OCI-LY3 (cell line): Measurements from ENCODE around the gene FANCE.

Source experiments
- H2AFZ ChIP-seq: fragments of 200-600, 300-600 bp; shearing (Covaris generic); 2 replicates; pipeline ENCODE4 v1.6.0; 2014; ENCODE audit warnings: antibody characterized with exemption, low read depth, low read length
- H3K27ac ChIP-seq: fragments of 200-600, 300-600 bp; sonication (generic); 2 replicates; pipeline ENCODE4 v1.5.1; 2014; ENCODE audit warnings: mild to moderate bottlenecking, low read length, moderate library complexity, mixed read lengths
- H3K27me3 ChIP-seq: fragments of 200-600, 300-600 bp; sonication (generic); 2 replicates; pipeline ENCODE4 v1.6.1; 2014; ENCODE audit warnings: low read depth, low read length, mixed read lengths
- H3K36me3 ChIP-seq: fragments of 200-600, 300-600 bp; sonication (generic); replicated peaks from 2 replicates; pipeline ENCODE3; 2014; ENCODE audit warnings: low read depth, low read length, mixed read lengths
- H3K4me1 ChIP-seq: fragments of 300-600, 200-600 bp; sonication (generic); 2 replicates; pipeline ENCODE4 v1.6.1; 2014; ENCODE audit warnings: low read length, mixed read lengths
- H3K4me2 ChIP-seq: fragments of 200-600, 300-600 bp; sonication (generic); 2 replicates; pipeline ENCODE4 v1.6.1; 2014; ENCODE audit warnings: low read length, mixed read lengths
- H3K4me3 ChIP-seq: fragments of 300-600, 200-600 bp; sonication (generic); 2 replicates; pipeline ENCODE4 v1.5.1; 2014; ENCODE audit warnings: antibody characterized with exemption, mild to moderate bottlenecking, low read length, moderate library complexity
- H3K79me2 ChIP-seq: fragments of 300-600, 200-600 bp; shearing (Covaris generic); 2 replicates; pipeline ENCODE4 v1.6.1; 2014; ENCODE audit warnings: mild to moderate bottlenecking, low read length, mixed read lengths
- H3K9ac ChIP-seq: fragments of 300-600, 200-600 bp; shearing (Covaris generic); 2 replicates; pipeline ENCODE4 v1.6.0; 2014; ENCODE audit warnings: mild to moderate bottlenecking, low read length, moderate library complexity
- H3K9me3 ChIP-seq: fragments of 200-600, 300-600 bp; shearing (Covaris generic); 2 replicates; pipeline ENCODE4 v1.6.1; 2014; ENCODE audit warnings: low read length, mixed read lengths; ENCODE audit not compliant: insufficient read depth
- H4K20me1 ChIP-seq: fragments of 200-600, 300-600 bp; sonication (generic); 2 replicates; pipeline ENCODE4 v1.6.1; 2016; ENCODE audit warnings: low read length, mixed read lengths; ENCODE audit not compliant: insufficient read depth
- CTCF ChIP-seq: fragments of 200-600, 300-600 bp; sonication (generic); IDR thresholded peaks from 2 replicates; pipeline ENCODE4 v1.5.1; 2014; ENCODE audit warnings: antibody characterized with exemption, low read length, low read depth
- EZH2phosphoT487 ChIP-seq: fragments of 200-600 bp; shearing (Covaris generic); IDR thresholded peaks from 2 replicates; pipeline ENCODE4 v1.6.1; 2018; ENCODE audit warnings: antibody characterized with exemption, mixed run types, low read depth

The FANCE gene

GRCh38 chr6:35486005-35486925 lies 34.1 kb downstream of the FANCE start:
- H3K9ac ChIP-seq, result no peak overlapping the region
- H3K9me3 ChIP-seq, result no peaks in the 10 kb centered on the region
- H3K79me2 ChIP-seq, result no peaks in the 10 kb centered on the region
- H3K4me1 ChIP-seq, result peaks cover 13% of the 10 kb centered on the region
- TF ChIP-seq EZH2phosphoT487 (no peak), CTCF (no peak)
- no peak overlapping the region for H2AFZ ChIP-seq
- no peak overlapping the region for H3K4me2 ChIP-seq
- no peaks in the 10 kb centered on the region for H4K20me1 ChIP-seq
- H3K4me3 ChIP-seq, result no peak overlapping the region
- no peaks in the 10 kb centered on the region for H3K36me3 ChIP-seq
- H3K27me3 ChIP-seq, result peaks cover 6% of the 10 kb centered on the region; the same call in 1 of the 2 replicates
- no peak overlapping the region for H3K27ac ChIP-seq

GRCh38 chr6:35487658-35488516 lies 35.7 kb downstream of the FANCE start:
- TF ChIP-seq EZH2phosphoT487 (no peak), CTCF (no peak)
- peaks cover 12% of the 10 kb centered on the region; the same call in 1 of the 2 replicates for H3K27me3 ChIP-seq
- H2AFZ ChIP-seq, result no peak overlapping the region
- H3K9ac ChIP-seq, result no peak overlapping the region
- H4K20me1 ChIP-seq, result no peaks in the 10 kb centered on the region
- no peaks in the 10 kb centered on the region for H3K79me2 ChIP-seq
- no peaks in the 10 kb centered on the region for H3K9me3 ChIP-seq
- H3K27ac ChIP-seq, result no peak overlapping the region
- H3K4me1 ChIP-seq, result peaks cover 13% of the 10 kb centered on the region
- H3K36me3 ChIP-seq, result no peaks in the 10 kb centered on the region
- H3K4me3 ChIP-seq, result no peak overlapping the region
- no peak overlapping the region for H3K4me2 ChIP-seq

GRCh38 chr6:35488517-35488862 lies 36.4 kb downstream of the FANCE start:
- no peak for TF ChIP-seq EZH2phosphoT487
- TF ChIP-seq CTCF, result no peak
- peaks cover 13% of the 10 kb centered on the region for H3K4me1 ChIP-seq
- peaks cover 16% of the 10 kb centered on the region; the same call in 1 of the 2 replicates for H3K27me3 ChIP-seq
- H3K4me3 ChIP-seq, result no peak overlapping the region
- H2AFZ ChIP-seq, result no peak overlapping the region
- no peaks in the 10 kb centered on the region for H3K9me3 ChIP-seq
- no peak overlapping the region for H3K27ac ChIP-seq
- H3K4me2 ChIP-seq, result no peak overlapping the region
- H4K20me1 ChIP-seq, result no peaks in the 10 kb centered on the region
- no peak overlapping the region for H3K9ac ChIP-seq
- H3K36me3 ChIP-seq, result no peaks in the 10 kb centered on the region
- no peaks in the 10 kb centered on the region for H3K79me2 ChIP-seq

GRCh38 chr6:35489066-35489465 lies 36.9 kb downstream of the FANCE start:
- Histone ChIP-seq H4K20me1 (no peaks in the 10 kb centered on the region), H3K27me3 (peaks cover 17% of the 10 kb centered on the region; the same call in 1 of the 2 replicates), H3K79me2 (no peaks in the 10 kb centered on the region), H2AFZ (no peak overlapping the region), H3K4me2 (no peak overlapping the region), H3K27ac (no peak overlapping the region), H3K4me3 (no peak overlapping the region), H3K4me1 (peaks cover 15% of the 10 kb centered on the region), H3K36me3 (no peaks in the 10 kb centered on the region), H3K9ac (no peak overlapping the region), H3K9me3 (no peaks in the 10 kb centered on the region)
- TF ChIP-seq EZH2phosphoT487 (no peak), CTCF (no peak)
